IMR-90 (cell line): ENCODE data around the gene ZNF296. TPM values are rescaled to one million over a fixed set of nuclear protein-coding genes. Genes with fewer than 3 reads are reported as not detected.

Experiments used
- ATAC-seq: fragments of 200-7000 bp; cut with Tn5 transposase; 2 replicates; pipeline ENCODE4 v1.9.1; 2020; ENCODE audit warnings: low read depth, mild to moderate bottlenecking, moderate library complexity
- BruUV-seq: library from RNA; stranded (reverse); fragments of 400-500 nt; replicated peaks from 2 replicates; lab custom pipeline; 2021; lab: Mats Ljungman, UMichigan
- CTCF ChIA-PET: fragments of 300-600 bp; formaldehyde crosslinking; extraction: SDS; loops from one replicate; lab custom pipeline; 2021; ENCODE audit warnings: antibody characterized with exemption; lab: Yijun Ruan, JAX
- POLR2A ChIA-PET: fragments of 300-600 bp; sonication (Branson Sonifier 250); formaldehyde crosslinking; loops from one replicate; lab custom pipeline; 2022; ENCODE audit warnings: antibody characterized with exemption; ENCODE audit not compliant: unreplicated experiment; lab: Charles Lee
- DNase-seq: peaks from one replicate; pipeline ENCODE4 v3.0.0; 2013
- H2AFZ ChIP-seq: replicated peaks from 2 replicates; pipeline ENCODE3; 2013; ENCODE audit warnings: low read length, mild to moderate bottlenecking; ENCODE audit not compliant: poor library complexity
- H2AK5ac ChIP-seq: 2 replicates; pipeline ENCODE4 v1.6.1; 2013; ENCODE audit warnings: low read depth, low read length, inconsistent platforms
- H2AK9ac ChIP-seq: replicated peaks from 2 replicates; pipeline ENCODE3; 2013; ENCODE audit warnings: mild to moderate bottlenecking, low read depth, low read length, moderate library complexity; ENCODE audit not compliant: poor library complexity
- H2BK120ac ChIP-seq: 2 replicates; pipeline ENCODE4 v1.6.1; 2013; ENCODE audit warnings: low read depth, low read length, inconsistent platforms
- H2BK15ac ChIP-seq: 3 replicates; pipeline ENCODE4 v1.6.1; 2013; ENCODE audit warnings: low read depth, low read length, inconsistent platforms
- H2BK20ac ChIP-seq: 2 replicates; pipeline ENCODE4 v1.6.1; 2013; ENCODE audit warnings: low read depth, mild to moderate bottlenecking, inconsistent platforms, low read length, moderate library complexity
- H2BK5ac ChIP-seq: 2 replicates; pipeline ENCODE4 v1.6.1; 2013; ENCODE audit warnings: mild to moderate bottlenecking, low read depth, low read length, inconsistent platforms; ENCODE audit not compliant: poor library complexity, severe bottlenecking
- H3K14ac ChIP-seq: replicated peaks from 2 replicates; pipeline ENCODE4 v1.6.1; 2013; ENCODE audit warnings: low read depth, low read length, inconsistent platforms
- H3K18ac ChIP-seq: 2 replicates; pipeline ENCODE4 v1.6.1; 2013; ENCODE audit warnings: low read depth, low read length, control low read depth
- H3K23ac ChIP-seq: 2 replicates; pipeline ENCODE4 v1.6.1; 2013; ENCODE audit warnings: low read depth, low read length, inconsistent platforms
- H3K27ac ChIP-seq: 2 replicates; pipeline ENCODE4 v1.5.1; 2013; ENCODE audit warnings: mild to moderate bottlenecking, control low read depth, low read length; ENCODE audit not compliant: insufficient read depth
- H3K27me3 ChIP-seq: 2 replicates; pipeline ENCODE4 v1.6.1; 2013; ENCODE audit warnings: low read length; ENCODE audit not compliant: control insufficient read depth, insufficient read depth
- H3K36me3 ChIP-seq: 2 replicates; pipeline ENCODE4 v1.6.1; 2013; ENCODE audit warnings: low read length, mixed read lengths; ENCODE audit not compliant: control insufficient read depth, insufficient read depth
- H3K4ac ChIP-seq: 2 replicates; pipeline ENCODE4 v1.6.1; 2013; ENCODE audit warnings: low read depth, low read length, inconsistent platforms
- H3K4me1 ChIP-seq: 2 replicates; pipeline ENCODE4 v1.6.1; 2013; ENCODE audit warnings: low read length, mixed read lengths; ENCODE audit not compliant: control insufficient read depth, insufficient read depth
- H3K4me2 ChIP-seq: 2 replicates; pipeline ENCODE4 v1.6.1; 2013; ENCODE audit warnings: low read depth, mild to moderate bottlenecking, control low read depth, low read length, moderate library complexity
- H3K4me3 ChIP-seq: 2 replicates; pipeline ENCODE4 v1.5.1; 2013; ENCODE audit warnings: low read depth, mild to moderate bottlenecking, control low read depth, low read length, moderate library complexity; ENCODE audit not compliant: insufficient read depth
- H3K56ac ChIP-seq: 2 replicates; pipeline ENCODE4 v1.6.1; 2013; ENCODE audit warnings: low read length, inconsistent platforms; ENCODE audit not compliant: insufficient read depth; ENCODE audit errors: extremely low read depth
- H3K79me1 ChIP-seq, 2 experiments: 2 replicates each; pipeline ENCODE4 v1.6.1; 2013; ENCODE audit warnings: low read length in 2 of 2, inconsistent platforms in 1 of 2, low read depth in 1 of 2
- H3K9ac ChIP-seq: 2 replicates; pipeline ENCODE4 v1.6.1; 2013; ENCODE audit warnings: low read depth, low read length, control low read depth
- H3K9me1 ChIP-seq: 2 replicates; pipeline ENCODE4 v1.6.1; 2013; ENCODE audit warnings: low read length, inconsistent platforms; ENCODE audit not compliant: insufficient read depth
- H3K9me3 ChIP-seq: 2 replicates; pipeline ENCODE4 v1.6.1; 2013; ENCODE audit warnings: low read length; ENCODE audit not compliant: control insufficient read depth, insufficient read depth
- H4K20me1 ChIP-seq: 2 replicates; pipeline ENCODE4 v1.6.1; 2013; ENCODE audit warnings: low read length, inconsistent platforms; ENCODE audit not compliant: insufficient read depth
- H4K5ac ChIP-seq: 2 replicates; pipeline ENCODE4 v1.6.1; 2013; ENCODE audit warnings: mild to moderate bottlenecking, low read depth, low read length, control low read depth
- H4K8ac ChIP-seq, 2 experiments: 2 replicates each; pipeline ENCODE4 v1.6.1; 2013; ENCODE audit warnings: low read depth in 2 of 2, low read length in 2 of 2, control low read depth in 1 of 2, inconsistent platforms in 1 of 2
- H4K91ac ChIP-seq: 2 replicates; pipeline ENCODE4 v1.6.1; 2013; ENCODE audit warnings: low read depth, low read length, inconsistent platforms; ENCODE audit not compliant: insufficient read depth
- BHLHE40 ChIP-seq: fragments of 150-350 bp; IDR thresholded peaks from 2 replicates; pipeline ENCODE4 v1.6.1; 2016; ENCODE audit warnings: mild to moderate bottlenecking, low read depth, low read length
- ELK1 ChIP-seq: fragments of 150-350 bp; IDR thresholded peaks from 2 replicates; pipeline ENCODE4 v1.6.1; 2016; ENCODE audit warnings: low read depth, mild to moderate bottlenecking, low read length, moderate library complexity, borderline replicate concordance
- MAFK ChIP-seq: IDR thresholded peaks from 2 replicates; pipeline ENCODE4 v1.6.1; 2012; ENCODE audit warnings: low read depth, low read length, improper control_type of control experiment
- MAZ ChIP-seq: IDR thresholded peaks from 2 replicates; pipeline ENCODE4 v1.6.1; 2012; ENCODE audit warnings: low read depth, mild to moderate bottlenecking, low read length, improper control_type of control experiment, moderate library complexity, borderline replicate concordance
- MXI1 ChIP-seq: IDR thresholded peaks from 2 replicates; pipeline ENCODE4 v1.6.1; 2012; ENCODE audit warnings: low read depth, mild to moderate bottlenecking, low read length, moderate library complexity, borderline replicate concordance
- RCOR1 ChIP-seq: IDR thresholded peaks from 2 replicates; pipeline ENCODE4 v1.6.1; 2012; ENCODE audit warnings: mild to moderate bottlenecking, low read length, improper control_type of control experiment; ENCODE audit not compliant: insufficient replicate concordance
- RFX5 ChIP-seq: IDR thresholded peaks from 2 replicates; pipeline ENCODE4 v1.8.0; 2012; ENCODE audit warnings: low read depth, mild to moderate bottlenecking, low read length, moderate library complexity
- WGBS, 2 experiments: methylation state at CpG; one replicate each; pipeline versions ENCODE4 v1.1.5 to v1.1.7; 2013; ENCODE audit warnings: missing lambda C conversion rate in 2 of 2; ENCODE audit not compliant: insufficient read length in 1 of 2; ENCODE audit errors: extremely low coverage in 2 of 2; 5-methylcytosine and 5-hydroxymethylcytosine counted together
- dilution Hi-C: fragments of 300-500 bp; cut with HindIII; formaldehyde crosslinking; loops from one replicate; pipeline ENCODE4 v1.14.3; 2018; ENCODE audit warnings: low sequenced_read_pairs; ENCODE audit not compliant: unreplicated experiment
- in situ Hi-C: fragments of 300-500 bp; cut with MboI; formaldehyde crosslinking; loops from 3 replicates; pipeline ENCODE4 v1.14.3; 2019; ENCODE audit warnings: low sequenced_read_pairs, inconsistent platforms, mixed read lengths
- intact Hi-C: fragments of 100-400 bp; cut with micrococcal nuclease; formaldehyde crosslinking; loops from 2 replicates; pipeline ENCODE4 v1.10.0; 2022
- polyA plus RNA-seq, 3 experiments: library from polyadenylated mRNA; depleted of rRNA; stranded (reverse); fragments of >200 nt; gene quantifications; 2 replicates each; pipeline ENCODE4 v1.2.3, GENCODE V29; 2012; ENCODE audit warnings: low replicate concordance in 1 of 3
- total RNA-seq: library from RNA; depleted of rRNA; stranded (reverse); fragments of >200 nt; gene quantifications from 2 replicates; pipeline ENCODE4 v1.2.3, GENCODE V29; 2012
- TF ChIP-seq, protein P1 (sequence below): conservative IDR thresholded peaks from 2 replicates; pipeline ENCODE4 v1.5.1; 2012; ENCODE audit warnings: mild to moderate bottlenecking, low read depth, low read length, improper control_type of control experiment

ZNF296 gene
- total and polyA plus RNA-seq, 2 of the 4 experiments (the other 2 are of a cell fraction), result 0.10 TPM; not detected in 1

- TF ChIP-seq, protein P1, sequence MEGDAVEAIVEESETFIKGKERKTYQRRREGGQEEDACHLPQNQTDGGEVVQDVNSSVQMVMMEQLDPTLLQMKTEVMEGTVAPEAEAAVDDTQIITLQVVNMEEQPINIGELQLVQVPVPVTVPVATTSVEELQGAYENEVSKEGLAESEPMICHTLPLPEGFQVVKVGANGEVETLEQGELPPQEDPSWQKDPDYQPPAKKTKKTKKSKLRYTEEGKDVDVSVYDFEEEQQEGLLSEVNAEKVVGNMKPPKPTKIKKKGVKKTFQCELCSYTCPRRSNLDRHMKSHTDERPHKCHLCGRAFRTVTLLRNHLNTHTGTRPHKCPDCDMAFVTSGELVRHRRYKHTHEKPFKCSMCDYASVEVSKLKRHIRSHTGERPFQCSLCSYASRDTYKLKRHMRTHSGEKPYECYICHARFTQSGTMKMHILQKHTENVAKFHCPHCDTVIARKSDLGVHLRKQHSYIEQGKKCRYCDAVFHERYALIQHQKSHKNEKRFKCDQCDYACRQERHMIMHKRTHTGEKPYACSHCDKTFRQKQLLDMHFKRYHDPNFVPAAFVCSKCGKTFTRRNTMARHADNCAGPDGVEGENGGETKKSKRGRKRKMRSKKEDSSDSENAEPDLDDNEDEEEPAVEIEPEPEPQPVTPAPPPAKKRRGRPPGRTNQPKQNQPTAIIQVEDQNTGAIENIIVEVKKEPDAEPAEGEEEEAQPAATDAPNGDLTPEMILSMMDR, result no peak
Observed at GRCh38 chr19:45091031-45091923, 15.0 kb upstream of the ZNF296 start (continued).

GRCh38 chr19:45090606-45091005, 14.3 kb upstream of the ZNF296 start:
- Histone ChIP-seq H3K23ac (no peak overlapping the region), H4K8ac (0 out of 4 replicates have a peak overlapping the region, but pooled peaks of 1 of the 2 experiments have one; percentile 76), H3K18ac (no peak overlapping the region), H3K4me1 (peaks cover 9% of the 10 kb centered on the region; the same call in 1 of the 2 replicates), H3K9ac (no peak overlapping the region), H2AFZ (peak overlapping the region; percentile 90), H3K56ac (no peak overlapping the region), H4K5ac (no peak overlapping the region), H3K4me3 (no peak overlapping the region), H4K91ac (no peak overlapping the region), H3K9me1 (0 out of 2 replicates have a peak, but pooled peaks cover 3% of the 10 kb centered on the region), H2BK15ac (no peak overlapping the region), H2BK120ac (no peak overlapping the region), H3K9me3 (no peaks in the 10 kb centered on the region), H3K27ac (no peak overlapping the region), H3K79me1 (peaks cover 11 to 52% of the 10 kb centered on the region in 2 experiments), H4K20me1 (peaks cover 25% of the 10 kb centered on the region), H2AK5ac (peak overlapping the region; percentile 10; the same call in 1 of the 2 replicates), H3K27me3 (no peaks in the 10 kb centered on the region), H2BK20ac (no peak overlapping the region), H3K4ac (no peak overlapping the region; the same call in 1 of the 2 replicates), H3K14ac (no peak overlapping the region), H3K36me3 (peaks cover 9% of the 10 kb centered on the region), H2BK5ac (no peak overlapping the region), H2AK9ac (no peak overlapping the region), H3K4me2 (no peak overlapping the region; the same call in 1 of the 2 replicates)
- intact Hi-C loops (loop anchor here (5.0 kb wide), 1 partner anchor 37 kb away; no protein-coding TSS in a partner anchor), in situ Hi-C loops (no loop called here), dilution Hi-C loops (no loop called here)
- POLR2A ChIA-PET, result no interaction called here
- BruUV-seq, result no TSS peak
- ATAC-seq (no peak), DNase-seq (no peak)
- no CpG with 5 or more reads among the region's 5 CpGs for WGBS, 2 experiments
- CTCF ChIA-PET, result no interaction called here
- TF ChIP-seq ELK1 (no peak), BHLHE40 (no peak), RFX5 (no peak), MXI1 (no peak), RCOR1 (no peak), MAFK (no peak), MAZ (no peak)
